GM21528 (cell line): ENCODE data around the gene SPATA13.

ENCODE experiments used
- ATAC-seq: cut with Tn5 transposase; IDR thresholded peaks from one replicate; pipeline ENCODE4 v1.9.1; 2021; ENCODE audit warnings: mild to moderate bottlenecking, moderate library complexity; ENCODE audit not compliant: unreplicated experiment, low FRiP score

The SPATA13 gene

GRCh38 chr13:24162604-24163003 is 2.1 kb downstream of the SPATA13 start:
- ATAC-seq: no peak

GRCh38 chr13:24165746-24166145 is 5.2 kb downstream of the SPATA13 start:
- no peak for ATAC-seq

GRCh38 chr13:24166561-24166960 is 6.0 kb downstream of the SPATA13 start:
- ATAC-seq: no peak

- ATAC-seq: no peak
These were observed 7.3 kb downstream of the SPATA13 start for GRCh38 chr13:24167666-24168391.

- no peak for ATAC-seq
These were observed 7.9 kb downstream of the SPATA13 start for GRCh38 chr13:24168392-24168750.

GRCh38 chr13:24168979-24169378 is 8.5 kb downstream of the SPATA13 start:
- no peak for ATAC-seq

GRCh38 chr13:24172071-24172470 is 11.6 kb downstream of the SPATA13 start:
- no peak for ATAC-seq

- no peak for ATAC-seq
These were observed 13.3 kb downstream of the SPATA13 start for GRCh38 chr13:24173795-24174194.

GRCh38 chr13:24175847-24176246 is 15.3 kb downstream of the SPATA13 start:
- ATAC-seq: no peak

- ATAC-seq: no peak
These were observed 16.0 kb downstream of the SPATA13 start for GRCh38 chr13:24176351-24177101.

GRCh38 chr13:24178847-24179485 is 18.4 kb downstream of the SPATA13 start:
- ATAC-seq: no peak

- no peak for ATAC-seq
These were observed 18.9 kb downstream of the SPATA13 start for GRCh38 chr13:24179486-24179850.

- no peak for ATAC-seq
These were observed 20.3 kb downstream of the SPATA13 start for GRCh38 chr13:24180750-24181377.

GRCh38 chr13:24181991-24182702 is 21.6 kb downstream of the SPATA13 start:
- no peak for ATAC-seq

GRCh38 chr13:24182703-24183081 is 22.2 kb downstream of the SPATA13 start:
- ATAC-seq: no peak

- no peak for ATAC-seq
These were observed 23.2 kb downstream of the SPATA13 start for GRCh38 chr13:24183741-24184182.

GRCh38 chr13:24184265-24184841 is 23.8 kb downstream of the SPATA13 start:
- no peak for ATAC-seq

- no peak for ATAC-seq
These were observed 24.4 kb downstream of the SPATA13 start for GRCh38 chr13:24184882-24185281.

- ATAC-seq: no peak
These were observed 25.2 kb downstream of the SPATA13 start for GRCh38 chr13:24185591-24186232.

GRCh38 chr13:24187185-24187584 is 26.7 kb downstream of the SPATA13 start:
- no peak for ATAC-seq
